ENCODE measurements around the gene FHIT. TPM values are rescaled to one million over a fixed set of nuclear protein-coding genes. Genes with fewer than 3 reads are reported as not detected.

FHIT gene
- polyA plus RNA-seq: 1 to 10 TPM; 3.1 to 3.9 (median 3.3) TPM

- H3K27ac ChIP-seq (ENCODE audit: low read depth, low read length): no peak within 1 kb of the TSS
- WGBS, 3 donors: 0% methylated on average over 35 to 41 of the region's 41 CpGs
Measured at GRCh38 chr3:61251174-61251972, at the start of gene FHIT. FHIT (minus strand) TSS chr3:61251452.

- H3K27ac ChIP-seq (ENCODE audit: low read depth, low read length): no peak overlapping the region
- WGBS, 3 donors: 62 to 75% (median 69%) methylated on average over 2 of the region's 2 CpGs
Measured at GRCh38 chr3:61300786-61301185, 49.5 kb upstream of the FHIT start.

GRCh38 chr3:61300006-61300380 lies 48.7 kb upstream of the FHIT start:
- no peak overlapping the region for H3K27ac ChIP-seq (ENCODE audit: low read depth, low read length)
- 57 to 71% (median 66%) methylated on average over 4 of the region's 4 CpGs for WGBS, 3 donors

- WGBS, 3 donors: 69 to 87% (median 83%) methylated on average over 3 of the region's 3 CpGs
- no peak overlapping the region for H3K27ac ChIP-seq (ENCODE audit: low read depth, low read length)
Measured at GRCh38 chr3:61299343-61300005, 48.2 kb upstream of the FHIT start.

GRCh38 chr3:61297821-61298220 lies 46.6 kb upstream of the FHIT start:
- H3K27ac ChIP-seq (ENCODE audit: low read depth, low read length): no peak overlapping the region
- 46 to 61% (median 55%) methylated on average over 1 of the region's 1 CpG for WGBS, 3 donors

- H3K27ac ChIP-seq (ENCODE audit: low read depth, low read length): no peak overlapping the region
- WGBS, 3 donors: 87 to 92% (median 90%) methylated on average over 5 of the region's 5 CpGs
Measured at GRCh38 chr3:61288446-61288845, 37.2 kb upstream of the FHIT start.

GRCh38 chr3:61283876-61284275 lies 32.6 kb upstream of the FHIT start:
- no peak overlapping the region for H3K27ac ChIP-seq (ENCODE audit: low read depth, low read length)

- H3K27ac ChIP-seq (ENCODE audit: low read depth, low read length): no peak overlapping the region
- WGBS, 3 donors: 96 to 98% (median 96%) methylated on average over 2 of the region's 2 CpGs
Measured at GRCh38 chr3:61278713-61279112, 27.5 kb upstream of the FHIT start.

- WGBS, 3 donors: 89 to 92% (median 92%) methylated on average over 2 of the region's 2 CpGs
- no peak overlapping the region for H3K27ac ChIP-seq (ENCODE audit: low read depth, low read length)
Measured at GRCh38 chr3:61277411-61277810, 26.2 kb upstream of the FHIT start.

- WGBS, 3 donors: 66 to 78% (median 77%) methylated on average over 6 of the region's 6 CpGs
- no peak overlapping the region for H3K27ac ChIP-seq (ENCODE audit: low read depth, low read length)
Measured at GRCh38 chr3:61269435-61269834, 18.2 kb upstream of the FHIT start.

- no peak overlapping the region for H3K27ac ChIP-seq (ENCODE audit: low read depth, low read length)
- WGBS, 3 donors: 63 to 74% (median 69%) methylated on average over 2 of the region's 2 CpGs
Measured at GRCh38 chr3:61268644-61269043, 17.4 kb upstream of the FHIT start.

GRCh38 chr3:61264281-61264680 lies 13.0 kb upstream of the FHIT start:
- 92 to 99% (median 95%) methylated on average over 2 of the region's 2 CpGs for WGBS, 3 donors
- no peak overlapping the region for H3K27ac ChIP-seq (ENCODE audit: low read depth, low read length)

- WGBS, 3 donors: 81 to 96% (median 94%) methylated on average over 1 of the region's 1 CpG
Measured at GRCh38 chr3:61257148-61257547, 5.9 kb upstream of the FHIT start.

GRCh38 chr3:61253756-61254155 lies 2.5 kb upstream of the FHIT start:
- 94 to 95% (median 94%) methylated on average over 3 of the region's 3 CpGs for WGBS, 3 donors
- H3K27ac ChIP-seq (ENCODE audit: low read depth, low read length): no peak overlapping the region

More at GRCh38 chr3:61257148-61257547, 5.9 kb upstream of the FHIT start:
- no peak overlapping the region for H3K27ac ChIP-seq (ENCODE audit: low read depth, low read length)

GRCh38 chr3:61252836-61253235 lies 1.6 kb upstream of the FHIT start:
- no peak overlapping the region for H3K27ac ChIP-seq (ENCODE audit: low read depth, low read length)
- 23 to 53% (median 37%) methylated on average over 2 of the region's 2 CpGs for whole genome bisulfite sequencing, 3 donors

- H3K27ac ChIP-seq (ENCODE audit: low read depth, low read length): no peak overlapping the region
- 7 to 9% (median 8%) methylated on average over 21 of the region's 21 CpGs for WGBS, 3 donors
Measured at GRCh38 chr3:61250784-61251173, 473 bp downstream of the FHIT start.

GRCh38 chr3:61248496-61248895 lies 2.8 kb downstream of the FHIT start:
- no peak overlapping the region for H3K27ac ChIP-seq (ENCODE audit: low read depth, low read length)
- WGBS, 3 donors: 82 to 86% (median 82%) methylated on average over 2 of the region's 2 CpGs

GRCh38 chr3:61247191-61247590 lies 4.1 kb downstream of the FHIT start:
- H3K27ac ChIP-seq (ENCODE audit: low read depth, low read length): no peak overlapping the region
- WGBS, 3 donors: 88 to 94% (median 92%) methylated on average over 4 of the region's 4 CpGs

GRCh38 chr3:61239871-61240270 lies 11.4 kb downstream of the FHIT start:
- H3K27ac ChIP-seq (ENCODE audit: low read depth, low read length): no peak overlapping the region

GRCh38 chr3:61237858-61238257 lies 13.4 kb downstream of the FHIT start:
- WGBS, 3 donors: 73 to 90% (median 87%) methylated on average over 1 of the region's 1 CpG
- H3K27ac ChIP-seq (ENCODE audit: low read depth, low read length): no peak overlapping the region
